HG02588 (cell line): Measurements from ENCODE around the gene C7.

ENCODE experiments used
- ATAC-seq: cut with Tn5 transposase; IDR thresholded peaks from one replicate; pipeline ENCODE4 v1.9.1; 2021; ENCODE audit warnings: mild to moderate bottlenecking, moderate library complexity; ENCODE audit not compliant: unreplicated experiment

Gene C7

DNA sequence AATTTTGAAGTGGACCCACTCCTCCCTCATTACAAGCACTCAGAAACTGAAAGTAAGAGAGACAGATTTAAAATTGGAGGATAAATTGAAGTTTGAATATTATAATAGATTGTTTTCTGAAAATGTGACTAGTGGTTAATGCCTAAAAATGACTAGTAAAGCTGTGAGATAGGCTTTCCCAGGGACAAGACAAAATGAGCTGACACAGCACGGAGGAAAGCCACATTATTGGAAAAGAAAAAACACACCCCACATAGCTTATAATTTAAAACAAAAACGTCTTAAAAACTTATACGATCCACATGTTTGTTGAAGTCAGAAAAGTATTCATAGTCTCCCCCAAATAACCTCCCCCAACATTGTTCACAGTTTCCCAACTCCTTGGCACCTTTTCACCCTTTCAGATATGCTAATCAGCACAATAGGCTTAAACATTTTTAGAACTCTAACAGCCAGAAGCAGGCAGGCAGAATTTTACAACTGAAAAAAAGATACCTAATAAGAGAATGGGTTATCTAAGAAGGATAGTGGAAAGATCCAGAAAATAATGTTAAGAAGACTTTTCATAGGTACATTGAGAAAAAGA, 6.1 kb downstream of the C7 start:
- ATAC-seq: no peak

DNA sequence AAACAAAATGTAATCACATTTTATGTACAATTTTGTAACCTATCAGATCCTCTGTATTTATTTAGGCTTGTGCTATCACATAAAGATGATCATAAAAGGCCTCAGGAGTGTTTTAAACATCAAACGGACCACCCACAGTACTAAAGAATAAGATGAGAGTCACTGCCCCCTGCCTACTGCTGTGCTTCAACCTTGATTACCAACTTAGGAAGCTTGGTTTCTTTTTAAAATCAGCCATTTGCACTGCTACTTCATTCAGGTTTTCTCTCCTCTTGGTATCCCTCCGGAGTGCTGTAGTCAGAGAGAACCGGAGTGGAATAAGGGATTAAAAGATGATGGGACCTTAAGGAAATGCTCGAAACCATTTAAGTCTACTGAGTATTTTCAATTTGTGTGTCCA, 6.9 kb downstream of the C7 start:
- no peak for ATAC-seq

DNA sequence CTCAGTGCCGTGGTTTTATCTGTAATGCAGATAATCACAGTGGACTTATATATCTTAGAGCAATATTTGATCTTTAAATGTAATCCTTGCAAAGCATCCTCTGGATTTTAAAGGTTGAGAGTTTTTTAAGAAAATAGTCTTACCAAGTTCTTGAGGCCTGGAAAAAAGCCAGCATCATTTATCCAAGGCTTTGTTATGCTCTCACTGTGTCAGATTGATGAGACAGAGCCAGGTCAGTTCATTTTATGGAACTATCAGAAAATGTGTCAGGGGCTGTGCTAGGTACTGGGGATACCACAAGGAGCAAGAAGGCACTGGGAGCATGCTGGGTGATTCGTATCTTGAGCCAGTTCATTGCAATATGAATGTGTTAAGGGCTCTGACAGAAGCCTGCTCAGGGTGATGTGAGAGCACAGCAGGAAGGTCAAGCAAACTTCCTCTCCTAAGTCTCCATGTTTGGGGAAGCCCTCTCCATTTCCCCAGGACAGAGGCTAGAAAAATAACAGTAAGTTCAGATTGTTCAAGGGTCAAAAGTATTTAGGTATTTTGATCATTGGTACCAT, 19.7 kb downstream of the C7 start:
- no peak for ATAC-seq

- ATAC-seq: no peak
Observed at GRCh38 chr5:40932766-40933165, 23.5 kb downstream of the C7 start.

GRCh38 chr5:40937075-40937474, 27.8 kb downstream of the C7 start:
- ATAC-seq: no peak

DNA sequence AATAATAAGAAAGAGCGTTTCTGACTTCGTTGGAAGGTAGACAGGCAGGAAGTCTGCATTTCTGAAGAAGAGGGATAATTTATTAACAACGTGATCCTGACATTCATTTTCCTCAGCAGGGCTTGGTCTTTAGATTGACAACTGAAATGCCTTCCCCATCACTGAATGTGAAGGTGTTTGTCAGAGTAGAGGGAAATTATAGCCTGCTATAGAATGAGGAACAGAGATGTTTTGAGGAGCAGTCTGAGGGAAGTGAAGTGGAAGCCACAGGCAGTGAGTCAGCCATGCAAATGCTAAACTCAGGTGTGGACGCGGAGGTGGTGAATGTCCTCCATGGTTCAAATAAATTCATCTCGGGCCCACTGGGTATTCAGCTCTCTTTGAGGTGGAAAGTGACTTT, 30.5 kb downstream of the C7 start:
- no peak for ATAC-seq

GRCh38 chr5:40945111-40945510, 35.8 kb downstream of the C7 start:
- no peak for ATAC-seq

DNA sequence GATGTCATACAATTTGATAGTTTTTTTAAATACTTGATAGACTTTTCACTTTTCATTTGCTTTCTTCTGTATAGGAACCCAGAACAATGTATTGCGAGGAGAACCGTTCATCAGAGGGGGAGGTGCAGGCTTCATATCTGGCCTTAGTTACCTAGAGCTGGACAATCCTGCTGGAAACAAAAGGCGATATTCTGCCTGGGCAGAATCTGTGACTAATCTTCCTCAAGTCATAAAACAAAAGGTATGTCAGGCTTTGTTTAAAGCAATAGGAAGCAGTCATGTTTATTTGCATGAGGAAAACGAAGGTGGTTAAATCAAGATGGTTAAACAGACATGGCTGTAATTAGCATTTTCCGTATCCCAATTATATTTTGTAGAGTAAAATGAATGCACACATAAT, 46.0 kb downstream of the C7 start:
- no peak for ATAC-seq

GRCh38 chr5:40957048-40957447, 47.8 kb downstream of the C7 start:
- ATAC-seq: no peak

DNA sequence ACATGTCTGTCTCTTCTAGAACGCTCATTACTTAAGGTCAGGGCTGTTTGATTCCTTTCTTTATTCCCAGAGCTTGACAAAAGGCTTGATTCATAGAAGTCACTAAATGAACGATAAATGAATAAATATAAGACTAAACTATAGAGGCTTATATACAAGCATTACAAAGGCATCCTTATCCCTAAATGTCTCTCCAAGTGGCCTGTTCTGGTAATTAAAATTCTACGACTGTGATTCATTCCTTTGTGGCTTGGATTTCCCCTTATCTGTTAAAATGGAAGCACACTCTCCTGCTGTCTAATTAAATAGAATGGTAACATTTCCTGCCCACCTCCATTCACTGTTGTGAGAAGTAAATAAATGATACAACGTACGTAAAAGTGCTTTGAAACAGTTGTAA, 49.5 kb downstream of the C7 start:
- no peak for ATAC-seq

GRCh38 chr5:40960037-40960436, 50.7 kb downstream of the C7 start:
- ATAC-seq: no peak

DNA sequence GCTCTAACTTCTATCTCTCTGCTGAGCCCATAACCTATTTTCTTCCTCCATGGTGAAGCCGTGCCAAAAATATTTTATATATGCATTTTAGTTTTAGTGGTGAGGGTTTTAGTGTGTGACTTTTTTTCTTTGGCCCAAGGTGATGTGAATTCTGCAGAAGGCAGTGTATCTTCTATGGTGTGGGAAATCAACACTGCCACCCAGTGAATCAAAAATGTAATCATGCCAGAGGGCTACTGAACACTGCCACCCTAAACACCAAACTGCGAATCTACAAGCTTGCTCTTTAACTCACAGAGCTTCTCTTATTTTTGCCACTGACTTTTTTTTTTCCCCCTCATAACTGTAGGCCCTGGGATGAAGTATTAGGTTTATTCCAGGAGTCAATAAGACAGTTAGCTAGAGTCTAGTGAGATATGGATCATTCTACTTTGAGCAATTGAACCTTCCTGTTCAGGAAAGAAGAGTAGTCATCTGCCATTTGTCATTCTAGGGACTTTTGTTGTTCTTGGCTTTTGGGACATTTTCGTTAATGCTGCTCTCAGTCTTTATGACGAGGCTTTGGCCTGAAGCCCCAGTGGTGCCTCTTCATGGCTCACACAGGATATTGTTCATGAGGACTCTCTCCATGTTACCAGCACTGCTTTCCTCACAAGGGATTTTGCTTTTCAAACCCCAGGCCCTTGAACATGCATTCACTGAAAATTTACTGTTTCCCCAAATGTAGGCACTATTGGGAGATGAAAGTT, 53.1 kb downstream of the C7 start:
- no peak for ATAC-seq

DNA sequence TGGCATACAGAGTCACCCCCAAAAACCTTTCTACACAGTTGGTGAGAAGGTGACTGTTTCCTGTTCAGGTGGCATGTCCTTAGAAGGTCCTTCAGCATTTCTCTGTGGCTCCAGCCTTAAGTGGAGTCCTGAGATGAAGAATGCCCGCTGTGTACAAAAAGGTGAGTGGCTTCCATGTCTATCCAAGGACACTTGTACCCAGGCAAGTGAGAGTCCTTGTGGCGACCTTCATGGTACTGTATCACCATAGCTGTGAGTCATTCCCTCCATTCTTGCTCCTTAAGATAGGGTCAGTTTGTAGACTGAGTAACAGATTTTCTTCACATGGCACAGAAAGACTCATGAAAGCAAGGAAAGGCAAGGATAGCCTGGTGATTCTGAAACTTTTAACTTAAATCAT, 63.1 kb downstream of the C7 start:
- no peak for ATAC-seq

DNA sequence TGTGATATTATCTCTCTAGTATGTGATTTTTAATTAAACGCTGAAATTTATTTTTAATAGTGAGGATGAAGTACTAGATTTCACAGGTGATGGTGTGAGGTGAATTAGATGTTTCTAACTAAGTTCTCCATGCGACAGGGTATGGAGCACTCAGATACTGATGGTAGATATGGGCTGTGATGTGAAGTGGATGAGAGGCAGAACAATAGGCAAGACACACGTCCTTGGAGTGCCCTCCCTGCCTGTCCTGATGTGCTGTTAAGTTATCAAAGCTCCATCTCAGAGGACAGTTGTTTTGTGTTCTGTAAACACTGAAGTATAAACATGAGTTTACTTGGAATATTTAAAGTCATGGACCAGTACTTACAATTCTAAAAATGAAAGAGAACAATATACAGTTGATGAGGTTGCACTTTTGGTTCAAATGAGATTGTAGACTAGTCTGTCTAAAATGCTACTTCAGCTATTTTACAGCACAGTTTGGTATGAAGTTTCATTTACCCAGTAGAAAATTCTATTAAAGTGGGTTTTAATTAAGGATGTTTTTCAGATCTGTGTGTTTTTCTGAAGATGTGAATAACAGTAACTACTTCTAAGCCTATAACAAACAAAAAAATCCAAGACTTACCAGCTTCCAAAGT, 64.2 kb downstream of the C7 start:
- no peak for ATAC-seq

DNA sequence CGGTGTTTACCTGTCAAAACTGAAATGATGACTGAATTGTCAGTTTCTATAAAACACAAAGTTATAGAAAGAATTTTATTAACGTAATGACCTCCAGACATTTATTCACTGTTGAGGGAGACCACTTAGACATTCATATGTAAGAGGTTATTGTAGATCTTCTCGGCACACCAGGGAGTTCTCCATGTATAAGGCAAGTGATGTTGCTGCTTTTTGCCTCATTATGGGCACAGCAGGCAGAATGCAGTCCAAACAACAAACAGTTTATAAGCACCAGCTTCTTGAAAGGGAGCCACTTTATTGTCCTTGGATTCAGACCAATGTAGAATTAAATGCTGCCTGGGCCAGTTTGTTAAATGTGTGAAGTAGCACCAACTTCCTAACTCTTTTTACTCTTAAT, 66.7 kb downstream of the C7 start:
- no peak for ATAC-seq

DNA sequence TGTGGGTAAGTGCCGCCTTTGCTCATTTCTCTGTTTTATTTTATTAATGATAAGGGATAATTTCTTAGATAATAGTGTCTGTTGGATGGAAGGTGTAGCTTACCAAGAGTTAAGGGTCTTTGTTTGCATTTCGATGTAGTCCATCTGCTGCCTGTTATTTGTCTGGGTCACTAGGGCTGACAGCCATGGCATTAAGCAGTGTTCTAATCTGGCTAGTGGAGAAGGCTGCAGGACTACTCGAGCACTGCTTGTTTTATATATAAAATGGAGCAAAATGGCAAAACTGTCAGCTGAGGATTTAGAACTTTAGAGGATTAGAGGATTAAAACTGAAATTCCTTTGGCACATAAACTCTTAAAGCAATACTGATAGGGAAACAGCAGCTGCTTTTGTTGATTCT, 67.5 kb downstream of the C7 start:
- no peak for ATAC-seq

DNA sequence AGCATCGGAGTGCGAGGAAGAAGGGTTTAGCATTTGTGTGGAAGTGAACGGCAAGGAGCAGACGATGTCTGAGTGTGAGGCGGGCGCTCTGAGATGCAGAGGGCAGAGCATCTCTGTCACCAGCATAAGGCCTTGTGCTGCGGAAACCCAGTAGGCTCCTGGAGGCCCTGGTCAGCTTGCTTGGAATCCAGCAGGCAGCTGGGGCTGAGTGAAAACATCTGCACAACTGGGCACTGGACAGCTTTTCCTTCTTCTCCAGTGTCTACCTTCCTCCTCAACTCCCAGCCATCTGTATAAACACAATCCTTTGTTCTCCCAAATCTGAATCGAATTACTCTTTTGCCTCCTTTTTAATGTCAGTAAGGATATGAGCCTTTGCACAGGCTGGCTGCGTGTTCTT, 72.1 kb downstream of the C7 start:
- no peak for ATAC-seq

- ATAC-seq: no peak
Observed at GRCh38 chr5:40983781-40984180, 74.5 kb downstream of the C7 start.

DNA sequence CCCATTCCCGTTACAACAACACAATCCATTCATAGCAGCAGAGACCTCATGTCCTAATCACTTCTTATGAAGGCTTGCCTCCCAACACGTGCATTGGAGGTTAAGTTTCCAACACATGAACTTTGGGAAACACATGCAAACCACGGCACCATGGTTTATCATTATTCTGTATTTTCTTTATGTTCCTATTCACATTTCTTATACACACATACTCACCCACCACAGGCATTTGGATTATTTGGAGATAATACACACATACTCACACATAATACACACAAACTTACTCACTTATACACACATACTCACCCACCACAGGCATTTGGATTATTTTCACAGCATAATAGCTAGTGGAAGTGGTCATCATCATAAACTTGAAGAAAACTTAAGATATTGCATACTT, 75.6 kb downstream of the C7 start:
- ATAC-seq: no peak

DNA sequence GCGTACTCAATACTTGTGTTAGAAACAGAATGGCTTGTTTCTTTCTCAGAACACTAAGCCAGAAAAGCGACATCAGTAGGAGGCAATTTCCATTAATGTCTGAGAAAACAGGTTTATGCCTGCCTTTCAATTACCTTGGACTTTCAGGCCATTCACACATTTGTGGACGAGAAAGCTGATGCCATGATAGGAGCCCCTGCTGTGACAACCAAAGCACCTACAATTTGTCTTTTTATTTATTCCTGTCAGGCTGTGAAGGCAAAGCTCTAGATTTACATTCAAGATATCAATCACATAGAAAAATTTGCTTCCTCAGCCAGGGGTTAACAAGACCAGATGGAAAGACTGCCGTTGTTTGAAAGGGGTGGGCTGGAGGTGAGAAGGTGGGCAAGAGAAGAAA, 76.2 kb downstream of the C7 start:
- ATAC-seq: no peak

- no peak for ATAC-seq
Observed at GRCh38 chr5:40986666-40987065, 77.4 kb downstream of the C7 start.

DNA sequence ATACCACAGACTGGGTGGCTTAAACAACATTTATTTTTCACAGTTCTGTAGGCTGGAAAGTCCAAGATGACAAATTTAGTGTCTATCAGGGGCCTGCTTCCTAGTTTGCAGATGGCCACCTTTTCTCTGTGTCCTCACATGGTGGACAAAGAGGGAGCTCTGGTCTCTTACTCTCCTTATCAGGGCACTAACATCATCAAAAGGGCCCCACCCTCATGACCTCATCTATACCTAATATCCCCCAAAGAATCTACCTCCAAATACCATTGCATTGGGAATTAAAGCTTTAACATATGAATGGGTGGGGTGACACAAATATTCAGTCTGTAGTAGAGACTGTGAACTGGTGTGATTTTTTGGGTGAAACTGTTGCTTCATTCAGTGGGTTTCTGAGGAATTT, 78.1 kb downstream of the C7 start:
- ATAC-seq: no peak
